ENCODE results near the gene DNAH7.

DNA sequence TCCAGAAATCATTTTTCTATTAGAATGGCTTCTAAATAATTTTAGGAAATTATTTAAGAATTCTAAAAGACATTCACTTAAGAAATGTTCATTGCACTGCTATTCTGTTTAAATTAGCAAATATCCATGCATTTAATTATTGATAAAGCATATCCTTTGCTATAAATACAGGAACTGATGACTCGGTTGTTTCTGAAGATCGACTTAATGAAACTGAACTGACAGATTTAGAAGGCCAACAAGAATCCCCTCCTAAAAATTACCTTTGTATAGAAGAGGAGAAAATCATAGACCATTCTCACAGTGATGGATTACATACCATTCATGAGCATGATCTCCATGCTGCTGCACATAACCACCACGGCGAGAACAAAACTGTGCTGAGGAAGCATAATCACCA lies 352.2 kb downstream of the DNAH7 start:
- TF ChIP-seq, protein P1, sequence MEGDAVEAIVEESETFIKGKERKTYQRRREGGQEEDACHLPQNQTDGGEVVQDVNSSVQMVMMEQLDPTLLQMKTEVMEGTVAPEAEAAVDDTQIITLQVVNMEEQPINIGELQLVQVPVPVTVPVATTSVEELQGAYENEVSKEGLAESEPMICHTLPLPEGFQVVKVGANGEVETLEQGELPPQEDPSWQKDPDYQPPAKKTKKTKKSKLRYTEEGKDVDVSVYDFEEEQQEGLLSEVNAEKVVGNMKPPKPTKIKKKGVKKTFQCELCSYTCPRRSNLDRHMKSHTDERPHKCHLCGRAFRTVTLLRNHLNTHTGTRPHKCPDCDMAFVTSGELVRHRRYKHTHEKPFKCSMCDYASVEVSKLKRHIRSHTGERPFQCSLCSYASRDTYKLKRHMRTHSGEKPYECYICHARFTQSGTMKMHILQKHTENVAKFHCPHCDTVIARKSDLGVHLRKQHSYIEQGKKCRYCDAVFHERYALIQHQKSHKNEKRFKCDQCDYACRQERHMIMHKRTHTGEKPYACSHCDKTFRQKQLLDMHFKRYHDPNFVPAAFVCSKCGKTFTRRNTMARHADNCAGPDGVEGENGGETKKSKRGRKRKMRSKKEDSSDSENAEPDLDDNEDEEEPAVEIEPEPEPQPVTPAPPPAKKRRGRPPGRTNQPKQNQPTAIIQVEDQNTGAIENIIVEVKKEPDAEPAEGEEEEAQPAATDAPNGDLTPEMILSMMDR (IDR thresholded peaks at IDR 0.05) = no peak
- TF ChIP-seq POLR2A (IDR thresholded peaks at IDR 0.05) = no peak

Measured in ovary (tissue), 3 donors.